Measurements from ENCODE around the gene KRT9.

DNA sequence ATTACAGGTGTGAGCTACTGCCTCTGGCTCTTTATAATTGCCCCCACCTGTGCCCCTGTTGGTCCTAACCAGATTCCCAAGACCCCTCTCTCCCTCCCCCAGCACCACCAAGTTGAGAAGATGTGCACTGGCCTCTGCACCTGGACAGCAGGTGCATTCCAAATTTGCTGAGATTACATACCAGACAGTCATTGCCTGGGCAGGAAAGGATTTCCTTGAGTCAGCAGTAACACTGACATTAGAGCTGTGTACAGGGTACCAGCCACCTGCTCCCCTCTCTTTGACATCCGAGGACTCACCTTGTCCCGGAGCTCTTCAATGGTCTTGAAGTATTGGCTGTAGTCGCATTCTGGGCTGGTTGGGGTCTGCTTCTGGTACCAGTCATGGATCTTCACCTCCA is 53.8 kb downstream of the KRT9 start:
- TF ChIP-seq, protein P1, sequence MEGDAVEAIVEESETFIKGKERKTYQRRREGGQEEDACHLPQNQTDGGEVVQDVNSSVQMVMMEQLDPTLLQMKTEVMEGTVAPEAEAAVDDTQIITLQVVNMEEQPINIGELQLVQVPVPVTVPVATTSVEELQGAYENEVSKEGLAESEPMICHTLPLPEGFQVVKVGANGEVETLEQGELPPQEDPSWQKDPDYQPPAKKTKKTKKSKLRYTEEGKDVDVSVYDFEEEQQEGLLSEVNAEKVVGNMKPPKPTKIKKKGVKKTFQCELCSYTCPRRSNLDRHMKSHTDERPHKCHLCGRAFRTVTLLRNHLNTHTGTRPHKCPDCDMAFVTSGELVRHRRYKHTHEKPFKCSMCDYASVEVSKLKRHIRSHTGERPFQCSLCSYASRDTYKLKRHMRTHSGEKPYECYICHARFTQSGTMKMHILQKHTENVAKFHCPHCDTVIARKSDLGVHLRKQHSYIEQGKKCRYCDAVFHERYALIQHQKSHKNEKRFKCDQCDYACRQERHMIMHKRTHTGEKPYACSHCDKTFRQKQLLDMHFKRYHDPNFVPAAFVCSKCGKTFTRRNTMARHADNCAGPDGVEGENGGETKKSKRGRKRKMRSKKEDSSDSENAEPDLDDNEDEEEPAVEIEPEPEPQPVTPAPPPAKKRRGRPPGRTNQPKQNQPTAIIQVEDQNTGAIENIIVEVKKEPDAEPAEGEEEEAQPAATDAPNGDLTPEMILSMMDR (IDR thresholded peaks at IDR 0.05; ENCODE audit: low read length) = no peak
- TF ChIP-seq EZH2 (IDR thresholded peaks at IDR 0.05; ENCODE audit: borderline replicate concordance, low read length) = no peak
